DOHH2 (cell line): ENCODE data around the gene ME3.

ENCODE experiments used
- H3F3A ChIP-seq: fragments of 200-600 bp; sonication (generic), shearing (Covaris generic); 2 replicates; pipeline ENCODE4 v1.6.0; 2016; ENCODE audit warnings: antibody characterized with exemption, mild to moderate bottlenecking; ENCODE audit not compliant: control insufficient read depth, insufficient read depth
- H3K27ac ChIP-seq: fragments of 200-600 bp; sonication (generic); 2 replicates; pipeline ENCODE4 v1.5.1; 2014; ENCODE audit warnings: low read depth, mild to moderate bottlenecking, low read length, moderate library complexity
- H3K27me3 ChIP-seq: fragments of 200-600 bp; sonication (generic); 2 replicates; pipeline ENCODE4 v1.6.1; 2014; ENCODE audit warnings: mild to moderate bottlenecking, low read length, mixed read lengths; ENCODE audit not compliant: control insufficient read depth
- H3K36me3 ChIP-seq: fragments of 200-600 bp; sonication (generic); 2 replicates; pipeline ENCODE4 v1.6.1; 2014; ENCODE audit warnings: mild to moderate bottlenecking, low read length, moderate library complexity, mixed read lengths; ENCODE audit not compliant: control insufficient read depth
- H3K4me1 ChIP-seq: fragments of 200-600 bp; sonication (generic); 2 replicates; pipeline ENCODE4 v1.6.1; 2014; ENCODE audit warnings: mild to moderate bottlenecking, low read length, mixed read lengths; ENCODE audit not compliant: control insufficient read depth
- H3K4me2 ChIP-seq: fragments of 200-600 bp; sonication (generic); 2 replicates; pipeline ENCODE4 v1.6.0; 2014; ENCODE audit warnings: mild to moderate bottlenecking, low read length, moderate library complexity
- H3K4me3 ChIP-seq: fragments of 200-600 bp; sonication (generic); 2 replicates; pipeline ENCODE4 v1.5.1; 2014; ENCODE audit warnings: mild to moderate bottlenecking, low read length, mixed read lengths
- H3K79me2 ChIP-seq: fragments of 200-600 bp; sonication (generic); 2 replicates; pipeline ENCODE4 v1.6.1; 2014; ENCODE audit warnings: mild to moderate bottlenecking, low read length, mixed read lengths; ENCODE audit not compliant: control insufficient read depth
- H3K9me2 ChIP-seq: fragments of 200-600 bp; sonication (generic); replicated peaks from 2 replicates; pipeline ENCODE4 v1.6.1; 2014; ENCODE audit warnings: mild to moderate bottlenecking, low read length, mixed read lengths; ENCODE audit not compliant: control insufficient read depth
- H3K9me3 ChIP-seq: fragments of 200-600 bp; sonication (generic); 2 replicates; pipeline ENCODE4 v1.6.1; 2014; ENCODE audit warnings: antibody characterized with exemption, low read length, mixed read lengths; ENCODE audit not compliant: control insufficient read depth, insufficient read depth
- H4K20me1 ChIP-seq: fragments of 200-600 bp; sonication (generic); 2 replicates; pipeline ENCODE4 v1.6.0; 2014; ENCODE audit warnings: low read depth, mild to moderate bottlenecking, antibody characterized with exemption, low read length, moderate library complexity; ENCODE audit not compliant: control insufficient read depth, insufficient read depth
- EZH2phosphoT487 ChIP-seq: fragments of 200-600 bp; sonication (generic); IDR thresholded peaks from 2 replicates; pipeline ENCODE4 v1.6.1; 2017; ENCODE audit warnings: borderline replicate concordance, mild to moderate bottlenecking, antibody characterized with exemption, low read length, moderate library complexity, mixed read lengths
- TF ChIP-seq, protein P1 (sequence below): fragments of 200-600 bp; sonication (generic); IDR thresholded peaks from one replicate; pipeline ENCODE4 v1.5.1; 2014; ENCODE audit warnings: antibody characterized with exemption, mild to moderate bottlenecking, low read depth, low read length; ENCODE audit not compliant: poor library complexity, severe bottlenecking

ME3 gene

DNA sequence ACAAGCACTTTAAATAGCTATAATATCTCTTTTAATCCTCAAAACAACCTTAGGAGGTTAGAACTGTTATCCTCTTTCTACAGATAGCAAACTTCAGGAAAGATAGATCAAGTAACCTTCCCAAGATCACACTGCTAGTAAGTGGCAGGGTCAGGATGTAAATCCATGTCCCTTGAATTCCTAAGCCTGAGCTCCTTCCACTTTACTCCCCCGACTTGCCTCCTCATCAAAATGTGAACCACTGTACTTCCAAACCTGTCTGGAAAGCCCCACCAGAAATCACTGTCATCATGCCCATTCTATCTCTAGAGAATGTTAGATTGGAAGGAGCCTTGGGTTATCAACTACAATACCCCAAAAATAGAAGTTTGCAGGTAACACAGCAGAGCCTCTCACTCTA is 33.7 kb downstream of the ME3 start:
- Histone ChIP-seq H3K36me3 (no peaks in the 10 kb centered on the region), H4K20me1 (no peaks in the 10 kb centered on the region), H3K27ac (no peak overlapping the region), H3K9me3 (no peaks in the 10 kb centered on the region), H3K4me1 (no peaks in the 10 kb centered on the region), H3K4me3 (no peak overlapping the region), H3K9me2 (no peaks in the 10 kb centered on the region), H3K4me2 (no peak overlapping the region), H3K27me3 (peaks cover 4% of the 10 kb centered on the region), H3K79me2 (no peaks in the 10 kb centered on the region), H3F3A (no peaks in the 10 kb centered on the region)
- TF ChIP-seq, protein P1, sequence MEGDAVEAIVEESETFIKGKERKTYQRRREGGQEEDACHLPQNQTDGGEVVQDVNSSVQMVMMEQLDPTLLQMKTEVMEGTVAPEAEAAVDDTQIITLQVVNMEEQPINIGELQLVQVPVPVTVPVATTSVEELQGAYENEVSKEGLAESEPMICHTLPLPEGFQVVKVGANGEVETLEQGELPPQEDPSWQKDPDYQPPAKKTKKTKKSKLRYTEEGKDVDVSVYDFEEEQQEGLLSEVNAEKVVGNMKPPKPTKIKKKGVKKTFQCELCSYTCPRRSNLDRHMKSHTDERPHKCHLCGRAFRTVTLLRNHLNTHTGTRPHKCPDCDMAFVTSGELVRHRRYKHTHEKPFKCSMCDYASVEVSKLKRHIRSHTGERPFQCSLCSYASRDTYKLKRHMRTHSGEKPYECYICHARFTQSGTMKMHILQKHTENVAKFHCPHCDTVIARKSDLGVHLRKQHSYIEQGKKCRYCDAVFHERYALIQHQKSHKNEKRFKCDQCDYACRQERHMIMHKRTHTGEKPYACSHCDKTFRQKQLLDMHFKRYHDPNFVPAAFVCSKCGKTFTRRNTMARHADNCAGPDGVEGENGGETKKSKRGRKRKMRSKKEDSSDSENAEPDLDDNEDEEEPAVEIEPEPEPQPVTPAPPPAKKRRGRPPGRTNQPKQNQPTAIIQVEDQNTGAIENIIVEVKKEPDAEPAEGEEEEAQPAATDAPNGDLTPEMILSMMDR = no peak
- no peak for TF ChIP-seq EZH2phosphoT487

- H3K9me2 ChIP-seq = no peaks in the 10 kb centered on the region
- H3K4me2 ChIP-seq = no peak overlapping the region
- no peaks in the 10 kb centered on the region for H3K79me2 ChIP-seq
- no peaks in the 10 kb centered on the region for H4K20me1 ChIP-seq
- H3K27ac ChIP-seq = no peak overlapping the region
- TF ChIP-seq EZH2phosphoT487 = no peak
- TF ChIP-seq, protein P1 = no peak
- no peak overlapping the region for H3K4me3 ChIP-seq
- no peaks in the 10 kb centered on the region for H3F3A ChIP-seq
- no peaks in the 10 kb centered on the region for H3K9me3 ChIP-seq
- H3K27me3 ChIP-seq = peaks cover 4% of the 10 kb centered on the region
- H3K36me3 ChIP-seq = no peaks in the 10 kb centered on the region
- no peaks in the 10 kb centered on the region for H3K4me1 ChIP-seq
These were observed 34.4 kb downstream of the ME3 start for GRCh38 chr11:86637988-86638387.

GRCh38 chr11:86636275-86636674 is 36.1 kb downstream of the ME3 start:
- no peaks in the 10 kb centered on the region for H3K9me2 ChIP-seq
- no peak overlapping the region for H3K4me3 ChIP-seq
- H3K27ac ChIP-seq = no peak overlapping the region
- no peaks in the 10 kb centered on the region for H3K9me3 ChIP-seq
- H3K4me2 ChIP-seq = no peak overlapping the region
- peaks cover 4% of the 10 kb centered on the region for H3K27me3 ChIP-seq
- H4K20me1 ChIP-seq = no peaks in the 10 kb centered on the region
- H3K79me2 ChIP-seq = no peaks in the 10 kb centered on the region
- TF ChIP-seq, protein P1 = no peak
- no peak for TF ChIP-seq EZH2phosphoT487
- H3K36me3 ChIP-seq = no peaks in the 10 kb centered on the region
- H3F3A ChIP-seq = no peaks in the 10 kb centered on the region
- H3K4me1 ChIP-seq = no peaks in the 10 kb centered on the region
